Measurements from ENCODE around the gene ZNF571. TPM values are rescaled to one million over a fixed set of nuclear protein-coding genes. Genes with fewer than 3 reads are reported as not detected.

ZNF571 gene
- 1.9 TPM for polyA plus RNA-seq (2013, experiment 1 of 2)
- 1.7 TPM for polyA plus RNA-seq (2013, experiment 2 of 2)

DNA sequence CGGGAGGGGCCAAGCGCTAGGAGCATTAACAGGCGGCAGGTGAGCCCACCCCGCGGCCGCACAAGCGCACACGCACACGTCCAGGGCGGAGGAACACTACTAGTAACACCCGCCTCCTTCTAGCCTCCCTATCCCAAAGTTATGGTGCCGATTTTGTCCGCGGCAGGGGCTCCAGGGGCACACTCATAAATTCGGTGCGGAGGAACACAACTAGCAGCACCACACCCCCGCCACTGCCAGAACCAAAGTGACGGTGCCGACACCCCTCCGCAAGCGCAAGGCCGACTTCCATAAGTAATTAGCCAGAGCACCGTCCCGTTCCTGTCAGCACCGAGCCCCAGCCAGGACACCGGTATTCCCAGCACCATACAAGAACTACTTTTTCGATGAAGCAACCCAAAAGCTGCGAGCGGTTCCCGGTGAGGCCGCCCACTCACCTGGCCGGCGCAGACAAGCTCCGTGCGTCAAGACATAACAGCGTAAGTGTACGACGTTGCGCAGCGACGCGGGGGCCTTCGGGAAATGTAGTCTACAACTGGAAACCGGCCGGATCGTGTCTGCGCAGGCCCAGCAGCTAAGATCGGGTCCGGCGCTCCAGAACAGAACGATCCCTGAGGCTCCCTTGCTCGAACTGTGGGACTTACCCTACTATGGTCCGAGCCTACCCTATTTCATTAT lies at the start of gene ZNF571, which contains the start of gene ZNF540:
Gene ZNF571 (minus strand): TSS at position 489 of the 678 bp plus-strand sequence. CDS start 8,116 bp downstream, outside the sequence.
Gene ZNF540 (plus strand): TSS at position 573 of the 678 bp plus-strand sequence. CDS start 3,572 bp downstream, outside the sequence.
- Histone ChIP-seq H4K91ac (ENCODE audit: low read length) (peak within 1 kb of the TSS; percentile 69), H3K4me3 (ENCODE audit: insufficient read depth in 1 of 2, low read depth in 1 of 2, low read length in 2 of 2) (peak within 1 kb of the TSS; percentile 78 to 93), H3K23ac (ENCODE audit: low read length in 2 of 2) (peak within 1 kb of the TSS in 1 of 2 experiments; percentile 23), H3K14ac (ENCODE audit: low read length in 2 of 2) (peak within 1 kb of the TSS in 1 of 2 experiments; percentile 75), H3K4me2 (ENCODE audit: low read length, poor library complexity, severe bottlenecking) (peak within 1 kb of the TSS; percentile 93), H2AK5ac (ENCODE audit: low read length, severe bottlenecking) (no peak within 1 kb of the TSS), H3K4ac (ENCODE audit: low read depth in 1 of 2, low read length in 2 of 2) (peak within 1 kb of the TSS in 1 of 2 experiments; percentile 59), H4K8ac (ENCODE audit: low read length) (peak within 1 kb of the TSS; percentile 94), H3K4me1 (ENCODE audit: control insufficient read depth, insufficient read depth, low read depth, low read length) (peaks cover 2% of the 10 kb centered on the region), H2BK15ac (ENCODE audit: low read depth, poor library complexity, severe bottlenecking) (no peak within 1 kb of the TSS), H3K18ac (ENCODE audit: low read depth in 1 of 2, low read length in 2 of 2) (peak within 1 kb of the TSS; percentile 37 to 94), H3K79me1 (replicated peaks; ENCODE audit: low read length, poor library complexity, severe bottlenecking) (peaks cover 6% of the 10 kb centered on the region), H3K36me3 (ENCODE audit: control insufficient read depth in 1 of 2, insufficient read depth in 2 of 2, low read depth in 1 of 2, low read length in 2 of 2) (peaks cover 0 to 6% of the 10 kb centered on the region in 2 experiments), H2BK120ac (ENCODE audit: low read depth, low read length) (no peak within 1 kb of the TSS), H3K27ac (ENCODE audit: low read length, poor library complexity, severe bottlenecking) (peak within 1 kb of the TSS; percentile 83), H3K9ac (ENCODE audit: low read length) (peak within 1 kb of the TSS; percentile 96), H3K9me3 (ENCODE audit: control insufficient read depth, low read length) (peaks cover 31% of the 10 kb centered on the region), H3K27me3 (ENCODE audit: control insufficient read depth in 1 of 2, insufficient read depth in 1 of 2, low read length in 2 of 2) (no peaks in the 10 kb centered on the region), H2AFZ (ENCODE audit: low read depth, low read length) (peak within 1 kb of the TSS; percentile 96), H2BK5ac (ENCODE audit: low read depth, low read length, poor library complexity, severe bottlenecking) (no peak within 1 kb of the TSS), H2BK12ac (ENCODE audit: low read length in 2 of 2) (no peak within 1 kb of the TSS)
- peak; percentile 91 for DNase-seq
- WGBS, result under 1% methylated on average over 53 of the region's 53 CpGs

DNA sequence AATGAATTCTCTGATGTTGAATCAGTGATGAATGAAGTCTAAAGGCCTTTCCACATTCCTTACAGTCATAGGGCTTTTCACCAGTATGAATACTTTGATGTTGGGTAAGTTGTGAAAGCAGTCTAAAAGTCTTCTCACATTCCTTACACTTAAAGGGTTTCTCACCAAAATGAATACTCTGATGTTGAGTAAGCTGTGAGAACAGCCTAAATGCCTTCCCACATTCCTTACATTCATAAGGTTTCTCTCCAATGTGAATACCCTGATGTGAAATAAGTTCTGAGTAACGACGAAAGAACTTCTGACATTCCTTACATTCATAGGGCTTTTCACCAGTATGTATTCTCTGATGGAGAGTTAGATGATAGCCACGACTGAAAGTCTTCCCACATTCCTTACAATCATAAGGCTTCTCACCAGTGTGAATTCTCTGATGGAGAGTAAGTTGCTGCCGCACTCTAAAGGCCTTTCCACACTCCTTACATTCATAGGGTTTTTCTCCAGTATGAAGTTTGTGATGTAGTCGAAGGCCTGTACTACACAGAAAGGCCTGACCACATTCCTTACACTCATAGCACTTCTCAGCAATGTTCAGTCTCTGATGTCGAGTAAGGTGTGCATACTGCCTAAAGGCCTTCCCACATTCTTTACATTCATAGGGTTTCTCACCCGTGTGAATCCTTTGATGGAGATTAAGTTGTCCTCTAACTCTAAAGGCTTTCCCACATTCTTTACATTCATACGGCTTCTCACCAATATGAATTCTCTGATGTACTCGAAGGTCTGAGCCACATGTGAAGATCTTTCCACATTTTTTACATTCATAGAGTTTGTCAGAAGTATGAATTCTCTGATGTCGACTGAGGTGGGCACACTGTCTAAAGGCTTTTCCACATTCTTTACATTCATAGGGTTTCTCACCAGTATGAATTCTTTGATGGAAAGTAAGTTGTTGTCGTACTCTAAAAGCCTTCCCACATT lies 40.8 kb upstream of the ZNF571 start:
- no peaks in the 10 kb centered on the region for H3K79me1 ChIP-seq (replicated peaks; ENCODE audit: low read length, poor library complexity, severe bottlenecking)
- 99% methylated on average over 4 of the region's 11 CpGs for WGBS
- H2AK5ac ChIP-seq (ENCODE audit: low read length, severe bottlenecking), result no peak overlapping the region
- no peak overlapping the region for H3K4me2 ChIP-seq (ENCODE audit: low read length, poor library complexity, severe bottlenecking)
- H3K9me3 ChIP-seq (ENCODE audit: control insufficient read depth, low read length), result peaks cover 96% of the 10 kb centered on the region
- peak overlapping the region in 1 of 2 experiments; percentile 64 for H3K4me3 ChIP-seq (ENCODE audit: insufficient read depth in 1 of 2, low read depth in 1 of 2, low read length in 2 of 2)
- no peak overlapping the region for H2BK15ac ChIP-seq (ENCODE audit: low read depth, poor library complexity, severe bottlenecking)
- H3K36me3 ChIP-seq (ENCODE audit: control insufficient read depth in 1 of 2, insufficient read depth in 2 of 2, low read depth in 1 of 2, low read length in 2 of 2), result peaks cover 17 to 54% of the 10 kb centered on the region in 2 experiments
- H3K27ac ChIP-seq (ENCODE audit: low read length, poor library complexity, severe bottlenecking), result no peak overlapping the region
- H3K27me3 ChIP-seq (ENCODE audit: control insufficient read depth in 1 of 2, insufficient read depth in 1 of 2, low read length in 2 of 2), result no peaks in the 10 kb centered on the region
- no peak for DNase-seq
- H3K4ac ChIP-seq (ENCODE audit: low read depth in 1 of 2, low read length in 2 of 2), result no peak overlapping the region
- no peaks in the 10 kb centered on the region for H3K4me1 ChIP-seq (ENCODE audit: control insufficient read depth, insufficient read depth, low read depth, low read length)
- H3K23ac ChIP-seq (ENCODE audit: low read length in 2 of 2), result no peak overlapping the region
- H3K9ac ChIP-seq (ENCODE audit: low read length), result no peak overlapping the region
- H2BK5ac ChIP-seq (ENCODE audit: low read depth, low read length, poor library complexity, severe bottlenecking), result no peak overlapping the region
- H4K91ac ChIP-seq (ENCODE audit: low read length), result no peak overlapping the region
- no peak overlapping the region for H2AFZ ChIP-seq (ENCODE audit: low read depth, low read length)
- H3K18ac ChIP-seq (ENCODE audit: low read depth in 1 of 2, low read length in 2 of 2), result no peak overlapping the region
- no peak overlapping the region for H2BK12ac ChIP-seq (ENCODE audit: low read length in 2 of 2)
- no peak overlapping the region for H4K8ac ChIP-seq (ENCODE audit: low read length)
- H3K14ac ChIP-seq (ENCODE audit: low read length in 2 of 2), result no peak overlapping the region
- no peak overlapping the region for H2BK120ac ChIP-seq (ENCODE audit: low read depth, low read length)

DNA sequence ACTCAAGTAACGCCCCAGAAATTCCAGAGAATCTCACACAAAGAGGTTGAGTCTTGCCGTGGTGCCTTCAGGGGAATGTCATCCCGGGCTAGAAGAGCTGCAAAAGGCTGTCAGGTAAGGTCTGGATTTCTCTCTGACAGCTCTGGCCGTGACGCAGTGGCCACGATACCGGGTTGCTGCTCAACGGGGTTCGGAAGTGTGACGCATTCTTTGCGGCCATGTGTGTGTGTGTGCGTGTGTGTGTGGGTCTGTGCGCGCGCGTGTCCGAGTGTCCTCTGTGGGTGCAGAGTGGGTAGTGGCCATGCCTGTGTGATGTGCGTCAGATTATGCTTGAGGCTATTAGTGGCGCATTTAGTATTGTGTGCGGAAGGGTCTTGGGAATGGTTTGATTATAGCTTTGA lies 390 bp upstream of the ZNF571 start:
- 8% methylated on average over 20 of the region's 20 CpGs for WGBS
- Histone ChIP-seq H2BK120ac (ENCODE audit: low read depth, low read length) (no peak overlapping the region), H3K14ac (ENCODE audit: low read length in 2 of 2) (peak overlapping the region in 1 of 2 experiments; percentile 45)

More for the DNA sequence above, 390 bp upstream of the ZNF571 start:
- H3K4me1 ChIP-seq (ENCODE audit: control insufficient read depth, insufficient read depth, low read depth, low read length), result peaks cover 2% of the 10 kb centered on the region
- peak overlapping the region in 1 of 2 experiments; percentile 23 for H3K23ac ChIP-seq (ENCODE audit: low read length in 2 of 2)
- peak overlapping the region; percentile 83 for H2AFZ ChIP-seq (ENCODE audit: low read depth, low read length)
- peak overlapping the region; percentile 78 to 93 for H3K4me3 ChIP-seq (ENCODE audit: insufficient read depth in 1 of 2, low read depth in 1 of 2, low read length in 2 of 2)
- H3K9me3 ChIP-seq (ENCODE audit: control insufficient read depth, low read length), result peaks cover 31% of the 10 kb centered on the region
- H2BK12ac ChIP-seq (ENCODE audit: low read length in 2 of 2), result no peak overlapping the region
- no peak overlapping the region for H2BK15ac ChIP-seq (ENCODE audit: low read depth, poor library complexity, severe bottlenecking)
- peaks cover 6% of the 10 kb centered on the region for H3K79me1 ChIP-seq (replicated peaks; ENCODE audit: low read length, poor library complexity, severe bottlenecking)
- no peaks in the 10 kb centered on the region for H3K27me3 ChIP-seq (ENCODE audit: control insufficient read depth in 1 of 2, insufficient read depth in 1 of 2, low read length in 2 of 2)
- H3K27ac ChIP-seq (ENCODE audit: low read length, poor library complexity, severe bottlenecking), result peak overlapping the region; percentile 9
- H2AK5ac ChIP-seq (ENCODE audit: low read length, severe bottlenecking), result no peak overlapping the region
- peaks cover 0 to 12% of the 10 kb centered on the region in 2 experiments for H3K36me3 ChIP-seq (ENCODE audit: control insufficient read depth in 1 of 2, insufficient read depth in 2 of 2, low read depth in 1 of 2, low read length in 2 of 2)
- no peak overlapping the region for H2BK5ac ChIP-seq (ENCODE audit: low read depth, low read length, poor library complexity, severe bottlenecking)
- peak overlapping the region; percentile 96 for H3K9ac ChIP-seq (ENCODE audit: low read length)
- peak overlapping the region in 1 of 2 experiments; percentile 58 for H3K18ac ChIP-seq (ENCODE audit: low read depth in 1 of 2, low read length in 2 of 2)
- peak overlapping the region; percentile 94 for H4K8ac ChIP-seq (ENCODE audit: low read length)
- peak overlapping the region; percentile 93 for H3K4me2 ChIP-seq (ENCODE audit: low read length, poor library complexity, severe bottlenecking)
- H4K91ac ChIP-seq (ENCODE audit: low read length), result no peak overlapping the region
- no peak for DNase-seq
- no peak overlapping the region for H3K4ac ChIP-seq (ENCODE audit: low read depth in 1 of 2, low read length in 2 of 2)
